Skin of body (tissue), 2 donors: ENCODE results near the gene PDE4D. TPM values are rescaled to one million over a fixed set of nuclear protein-coding genes. Genes with fewer than 3 reads are reported as not detected.

Experiments
- DNase-seq: peaks from one replicate; lab custom pipeline; 2025; lab: John Stamatoyannopoulos, UW
- total RNA-seq: library from RNA; depleted of rRNA; stranded (reverse); fragments of >200 nt; gene quantifications from one replicate; pipeline ENCODE4 v1.2.3, GENCODE V29; 2014

The PDE4D gene
- total RNA-seq, 1 donor from 2014 or later, result 39.7 TPM

GRCh38 chr5:59093329-59093728 is 800.2 kb downstream of the PDE4D start:
- DNase-seq, result no peak

GRCh38 chr5:59092758-59093157 is 800.8 kb downstream of the PDE4D start:
- DNase-seq, result no peak

- peak; percentile 81 for DNase-seq
Observed at GRCh38 chr5:59091965-59092364, 801.6 kb downstream of the PDE4D start.

- no peak for DNase-seq
Observed at GRCh38 chr5:59090323-59090722, 803.2 kb downstream of the PDE4D start.

- DNase-seq, result no peak
Observed at GRCh38 chr5:59089767-59090166, 803.8 kb downstream of the PDE4D start.

GRCh38 chr5:59088546-59088945 is 805.0 kb downstream of the PDE4D start:
- DNase-seq, result no peak

- no peak for DNase-seq
Observed at GRCh38 chr5:59086024-59086423, 807.5 kb downstream of the PDE4D start.

- no peak for DNase-seq
Observed at GRCh38 chr5:59081693-59082092, 811.8 kb downstream of the PDE4D start.

GRCh38 chr5:59079622-59080620 is 813.6 kb downstream of the PDE4D start:
- DNase-seq, result no peak

GRCh38 chr5:59071755-59072549 is 821.6 kb downstream of the PDE4D start:
- DNase-seq, result no peak

- no peak for DNase-seq
Observed at GRCh38 chr5:59069438-59070079, 824.0 kb downstream of the PDE4D start.

GRCh38 chr5:59067956-59068656 is 825.4 kb downstream of the PDE4D start:
- DNase-seq, result no peak

GRCh38 chr5:59066367-59067163 is 827.0 kb downstream of the PDE4D start:
- DNase-seq, result no peak

GRCh38 chr5:59065554-59065953 is 828.0 kb downstream of the PDE4D start:
- DNase-seq, result no peak

GRCh38 chr5:59064293-59064692 is 829.2 kb downstream of the PDE4D start:
- DNase-seq, result no peak

GRCh38 chr5:59062986-59063683 is 830.4 kb downstream of the PDE4D start:
- DNase-seq, result peak; percentile 53

- no peak for DNase-seq
Observed at GRCh38 chr5:59061377-59061776, 832.1 kb downstream of the PDE4D start.

- DNase-seq, result peak; percentile 17
Observed at GRCh38 chr5:59058969-59059687, 834.4 kb downstream of the PDE4D start.

GRCh38 chr5:59058237-59058636 is 835.3 kb downstream of the PDE4D start:
- no peak for DNase-seq
